ENCODE data around the gene UAP1L1.

UAP1L1 gene

GRCh38 chr9:137127301-137128157, 50.2 kb downstream of the UAP1L1 start:
- no peaks in the 10 kb centered on the region for H4K20me1 ChIP-seq (ENCODE audit: insufficient read depth, low read length)
- no peak overlapping the region for H2AFZ ChIP-seq (ENCODE audit: low read length)
- H3K9ac ChIP-seq (ENCODE audit: low read length): peak overlapping the region; percentile 86
- H3K36me3 ChIP-seq (ENCODE audit: insufficient read depth, low read length): no peaks in the 10 kb centered on the region
- H3K27me3 ChIP-seq (ENCODE audit: insufficient read depth, low read length): no peaks in the 10 kb centered on the region
- H3K79me2 ChIP-seq (ENCODE audit: insufficient read depth, low read length): 0 out of 2 replicates have a peak, but pooled peaks cover 6% of the 10 kb centered on the region
- H3K4me2 ChIP-seq (ENCODE audit: low read length): peak overlapping the region; percentile 96
- peak overlapping the region; percentile 85 for H3K4me3 ChIP-seq (ENCODE audit: low read depth, low read length, poor library complexity, severe bottlenecking)
- H3K4me1 ChIP-seq (ENCODE audit: insufficient read depth, low read length, severe bottlenecking): peaks cover 50% of the 10 kb centered on the region
- peak overlapping the region; percentile 90 for H3K27ac ChIP-seq (ENCODE audit: low read depth, low read length, poor library complexity, severe bottlenecking)
- TF ChIP-seq EZH2 (IDR thresholded peaks at IDR 0.05; ENCODE audit: borderline replicate concordance, low read length): no peak
- TF ChIP-seq, protein P1, sequence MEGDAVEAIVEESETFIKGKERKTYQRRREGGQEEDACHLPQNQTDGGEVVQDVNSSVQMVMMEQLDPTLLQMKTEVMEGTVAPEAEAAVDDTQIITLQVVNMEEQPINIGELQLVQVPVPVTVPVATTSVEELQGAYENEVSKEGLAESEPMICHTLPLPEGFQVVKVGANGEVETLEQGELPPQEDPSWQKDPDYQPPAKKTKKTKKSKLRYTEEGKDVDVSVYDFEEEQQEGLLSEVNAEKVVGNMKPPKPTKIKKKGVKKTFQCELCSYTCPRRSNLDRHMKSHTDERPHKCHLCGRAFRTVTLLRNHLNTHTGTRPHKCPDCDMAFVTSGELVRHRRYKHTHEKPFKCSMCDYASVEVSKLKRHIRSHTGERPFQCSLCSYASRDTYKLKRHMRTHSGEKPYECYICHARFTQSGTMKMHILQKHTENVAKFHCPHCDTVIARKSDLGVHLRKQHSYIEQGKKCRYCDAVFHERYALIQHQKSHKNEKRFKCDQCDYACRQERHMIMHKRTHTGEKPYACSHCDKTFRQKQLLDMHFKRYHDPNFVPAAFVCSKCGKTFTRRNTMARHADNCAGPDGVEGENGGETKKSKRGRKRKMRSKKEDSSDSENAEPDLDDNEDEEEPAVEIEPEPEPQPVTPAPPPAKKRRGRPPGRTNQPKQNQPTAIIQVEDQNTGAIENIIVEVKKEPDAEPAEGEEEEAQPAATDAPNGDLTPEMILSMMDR (IDR thresholded peaks at IDR 0.05; ENCODE audit: low read length): no peak
- no peaks in the 10 kb centered on the region for H3K9me3 ChIP-seq (ENCODE audit: low read length)
- no peaks in the 10 kb centered on the region for H3K9me2 ChIP-seq (ENCODE audit: low read depth, low read length)
- no peaks in the 10 kb centered on the region for H3F3A ChIP-seq (ENCODE audit: insufficient read depth, low read length)

DNA sequence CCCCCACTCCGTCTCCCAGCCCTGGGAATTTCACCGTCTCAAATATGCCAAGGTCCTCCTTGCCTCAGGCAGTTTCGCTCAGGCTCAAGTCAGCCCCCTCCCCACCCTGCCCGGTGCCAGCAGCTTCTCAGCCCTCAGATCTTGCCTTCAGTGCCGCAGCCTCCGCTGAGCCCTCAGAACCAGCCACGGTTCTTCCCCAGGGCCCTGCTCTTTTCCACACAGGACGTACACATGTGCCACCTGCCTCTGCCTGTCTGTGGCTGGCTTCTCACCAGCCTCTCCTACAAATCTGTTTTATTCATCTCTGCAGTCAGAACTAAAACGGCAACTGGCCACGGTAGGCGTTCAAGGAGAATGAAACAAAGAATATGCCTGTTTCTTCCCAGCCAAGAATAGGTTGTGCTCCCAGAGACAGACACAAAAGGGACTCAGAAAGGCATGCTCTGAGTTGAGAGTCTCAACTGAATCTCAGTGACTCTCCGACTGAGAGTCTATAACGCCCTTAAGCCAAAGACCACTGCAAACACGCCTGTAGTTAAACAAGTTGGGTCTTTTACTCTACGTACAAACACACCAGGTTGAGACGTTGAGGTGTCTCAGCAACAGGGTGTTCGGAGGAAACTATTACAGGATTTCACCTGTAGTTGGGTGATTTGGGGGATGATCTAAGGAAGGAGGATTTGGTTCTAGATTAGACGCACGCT, 51.0 kb downstream of the UAP1L1 start:
- peaks cover 42% of the 10 kb centered on the region for H3K4me1 ChIP-seq (ENCODE audit: insufficient read depth, low read length, severe bottlenecking)
- TF ChIP-seq, protein P1 (IDR thresholded peaks at IDR 0.05; ENCODE audit: low read length): no peak
- no peak for TF ChIP-seq EZH2 (IDR thresholded peaks at IDR 0.05; ENCODE audit: borderline replicate concordance, low read length)
- 0 out of 2 replicates have a peak, but pooled peaks cover 6% of the 10 kb centered on the region for H3K79me2 ChIP-seq (ENCODE audit: insufficient read depth, low read length)
- no peaks in the 10 kb centered on the region for H3K27me3 ChIP-seq (ENCODE audit: insufficient read depth, low read length)
- no peaks in the 10 kb centered on the region for H3K36me3 ChIP-seq (ENCODE audit: insufficient read depth, low read length)
- peak overlapping the region; percentile 90 for H3K27ac ChIP-seq (ENCODE audit: low read depth, low read length, poor library complexity, severe bottlenecking)
- H3K9ac ChIP-seq (ENCODE audit: low read length): peak overlapping the region; percentile 86
- H3K4me3 ChIP-seq (ENCODE audit: low read depth, low read length, poor library complexity, severe bottlenecking): peak overlapping the region; percentile 85
- no peaks in the 10 kb centered on the region for H3F3A ChIP-seq (ENCODE audit: insufficient read depth, low read length)
- no peaks in the 10 kb centered on the region for H3K9me2 ChIP-seq (ENCODE audit: low read depth, low read length)
- H4K20me1 ChIP-seq (ENCODE audit: insufficient read depth, low read length): no peaks in the 10 kb centered on the region
- peak overlapping the region; percentile 96 for H3K4me2 ChIP-seq (ENCODE audit: low read length)
- no peak overlapping the region for H2AFZ ChIP-seq (ENCODE audit: low read length)
- no peaks in the 10 kb centered on the region for H3K9me3 ChIP-seq (ENCODE audit: low read length)

GRCh38 chr9:137128862-137129455, 51.6 kb downstream of the UAP1L1 start:
- Histone ChIP-seq H3K4me2 (ENCODE audit: low read length) (peak overlapping the region; percentile 96), H3K27me3 (ENCODE audit: insufficient read depth, low read length) (no peaks in the 10 kb centered on the region), H3F3A (ENCODE audit: insufficient read depth, low read length) (no peaks in the 10 kb centered on the region), H3K27ac (ENCODE audit: low read depth, low read length, poor library complexity, severe bottlenecking) (peak overlapping the region; percentile 90), H4K20me1 (ENCODE audit: insufficient read depth, low read length) (no peaks in the 10 kb centered on the region), H2AFZ (ENCODE audit: low read length) (no peak overlapping the region), H3K9ac (ENCODE audit: low read length) (peak overlapping the region; percentile 86), H3K4me1 (ENCODE audit: insufficient read depth, low read length, severe bottlenecking) (peaks cover 36% of the 10 kb centered on the region), H3K79me2 (ENCODE audit: insufficient read depth, low read length) (0 out of 2 replicates have a peak, but pooled peaks cover 6% of the 10 kb centered on the region), H3K9me2 (ENCODE audit: low read depth, low read length) (no peaks in the 10 kb centered on the region), H3K9me3 (ENCODE audit: low read length) (no peaks in the 10 kb centered on the region), H3K4me3 (ENCODE audit: low read depth, low read length, poor library complexity, severe bottlenecking) (peak overlapping the region; percentile 85), H3K36me3 (ENCODE audit: insufficient read depth, low read length) (no peaks in the 10 kb centered on the region)
- TF ChIP-seq, protein P1 (IDR thresholded peaks at IDR 0.05; ENCODE audit: low read length): no peak
- no peak for TF ChIP-seq EZH2 (IDR thresholded peaks at IDR 0.05; ENCODE audit: borderline replicate concordance, low read length)
